PC-9 (cell line): Measurements from ENCODE around the gene PLA2G2C.
"Not testable (repeated sequence)": the region's sequence is repeated elsewhere in the genome, so short reads cannot be mapped to it uniquely, and the experiment has no call there.

Source experiments
- CTCF ChIP-seq: fragments of 200-600 bp; sonication (generic); conservative IDR thresholded peaks from 2 replicates; pipeline ENCODE4 v1.6.1; 2017; ENCODE audit warnings: mixed run types, antibody characterized with exemption, mild to moderate bottlenecking, moderate library complexity
- EZH2 ChIP-seq: fragments of 200-600 bp; sonication (generic); IDR thresholded peaks from 2 replicates; pipeline ENCODE4 v1.8.0; 2017; ENCODE audit warnings: antibody characterized with exemption, low read depth

GRCh38 chr1:20232564-20232963, 46.2 kb upstream of the PLA2G2C start:
- not testable (repeated sequence) for TF ChIP-seq CTCF, EZH2
